Rectal smooth muscle tissue (tissue), 1 donor: ENCODE measurements around the gene NINJ1.

ENCODE experiments used
- H3K27ac ChIP-seq: one replicate; pipeline ENCODE4 v1.7.0; 2013; ENCODE audit warnings: low read depth, low read length, inconsistent platforms
- H3K27me3 ChIP-seq: one replicate; pipeline ENCODE4 v1.7.0; 2013; ENCODE audit warnings: low read length; ENCODE audit not compliant: control insufficient read depth, insufficient read depth
- H3K36me3 ChIP-seq: one replicate; pipeline ENCODE4 v1.7.0; 2013; ENCODE audit warnings: low read length; ENCODE audit not compliant: control insufficient read depth, insufficient read depth
- H3K4me1 ChIP-seq: one replicate; pipeline ENCODE4 v1.7.0; 2013; ENCODE audit warnings: low read length; ENCODE audit not compliant: control insufficient read depth, insufficient read depth
- H3K4me3 ChIP-seq: one replicate; pipeline ENCODE4 v1.7.0; 2013; ENCODE audit warnings: low read length
- H3K9ac ChIP-seq: one replicate; pipeline ENCODE4 v1.7.0; 2013; ENCODE audit warnings: low read length

Gene NINJ1

DNA sequence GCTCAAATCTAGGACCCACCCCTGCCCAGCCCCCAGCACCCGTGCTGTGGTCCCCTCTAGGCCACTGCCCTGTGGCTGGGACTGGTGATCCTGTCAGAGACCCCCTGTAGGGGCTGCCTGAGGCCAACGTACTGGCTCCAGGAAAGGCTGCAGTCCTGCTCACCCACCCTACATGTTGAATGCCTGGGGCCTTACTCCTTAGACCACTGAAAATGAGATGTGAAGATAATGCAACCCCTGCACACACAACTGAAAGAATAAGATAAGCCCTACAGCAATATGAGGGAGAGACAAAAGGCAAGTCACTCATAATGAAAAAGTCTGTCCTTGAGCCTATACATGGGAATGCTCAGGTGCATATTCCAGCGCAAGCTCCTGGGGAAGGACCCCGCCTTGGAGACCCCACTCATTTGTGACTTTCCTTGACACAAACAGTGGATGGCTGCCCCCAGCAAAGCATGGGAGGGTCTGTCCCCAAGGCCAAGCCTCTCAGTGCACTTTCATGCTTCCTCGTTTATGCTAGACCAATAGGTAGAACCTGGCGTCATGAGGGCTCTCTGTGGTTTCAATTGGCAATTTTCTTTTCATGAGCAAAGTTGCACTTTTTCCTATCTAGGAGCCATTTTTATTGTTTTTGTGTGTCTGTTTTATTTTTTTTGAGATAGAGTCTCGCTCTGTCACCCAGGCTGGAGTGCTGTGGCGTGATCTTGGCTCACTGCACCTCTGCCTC is 37.4 kb upstream of the NINJ1 start:
- no peaks in the 10 kb centered on the region for H3K27me3 ChIP-seq
- no peak overlapping the region for H3K27ac ChIP-seq
- no peaks in the 10 kb centered on the region for H3K36me3 ChIP-seq
- H3K9ac ChIP-seq = no peak overlapping the region
- H3K4me1 ChIP-seq = no peaks in the 10 kb centered on the region
- no peak overlapping the region for H3K4me3 ChIP-seq

- Histone ChIP-seq H3K27me3 (no peaks in the 10 kb centered on the region), H3K4me3 (no peak overlapping the region), H3K4me1 (no peaks in the 10 kb centered on the region), H3K36me3 (no peaks in the 10 kb centered on the region), H3K27ac (no peak overlapping the region), H3K9ac (no peak overlapping the region)
Measured at GRCh38 chr9:93170571-93170970, 36.5 kb upstream of the NINJ1 start.

DNA sequence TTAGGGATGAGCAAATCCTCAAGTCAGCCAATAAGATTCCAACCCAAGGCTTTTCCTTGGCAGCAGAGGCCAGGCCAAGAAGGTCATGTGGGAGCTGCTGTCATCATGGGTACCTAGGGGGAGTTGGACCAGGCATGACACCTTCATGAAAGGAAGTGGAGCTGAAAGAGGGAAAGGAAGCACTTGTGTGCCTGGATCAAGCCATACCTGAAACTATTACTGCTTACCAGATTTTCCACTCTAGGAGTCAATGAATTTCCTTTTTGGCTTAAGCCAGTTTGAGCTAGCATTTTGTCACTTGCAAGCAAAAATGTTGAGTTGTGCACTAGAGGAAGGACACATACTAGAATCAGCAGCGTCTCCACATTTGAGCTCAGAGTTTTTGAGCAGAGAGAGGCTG is 35.4 kb upstream of the NINJ1 start:
- H3K27ac ChIP-seq = no peak overlapping the region
- no peaks in the 10 kb centered on the region for H3K36me3 ChIP-seq
- H3K9ac ChIP-seq = no peak overlapping the region
- H3K27me3 ChIP-seq = no peaks in the 10 kb centered on the region
- no peak overlapping the region for H3K4me3 ChIP-seq
- no peaks in the 10 kb centered on the region for H3K4me1 ChIP-seq

- no peak overlapping the region for H3K4me3 ChIP-seq
- H3K9ac ChIP-seq = no peak overlapping the region
- no peak overlapping the region for H3K27ac ChIP-seq
- no peaks in the 10 kb centered on the region for H3K4me1 ChIP-seq
- no peaks in the 10 kb centered on the region for H3K36me3 ChIP-seq
- H3K27me3 ChIP-seq = no peaks in the 10 kb centered on the region
Measured at GRCh38 chr9:93168581-93168980, 34.5 kb upstream of the NINJ1 start.

DNA sequence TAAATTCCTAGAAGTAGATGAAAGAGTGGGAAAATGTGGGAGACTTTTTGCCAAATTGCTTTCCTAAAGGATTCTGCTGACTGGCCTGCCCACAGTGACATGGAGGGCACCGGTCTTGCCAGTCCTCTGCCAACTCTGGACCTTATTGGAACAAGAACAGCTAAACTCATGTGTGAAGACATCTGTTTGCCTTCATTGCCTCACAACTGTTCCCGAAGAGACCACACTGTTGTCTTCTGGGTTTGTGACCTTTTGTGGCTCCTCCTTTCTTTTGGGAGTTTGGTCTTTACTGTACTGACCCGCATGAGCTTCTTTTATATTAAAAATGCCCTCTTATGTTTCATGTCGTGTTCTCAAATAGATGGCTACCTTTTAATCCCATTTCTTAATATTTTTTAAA is 33.8 kb upstream of the NINJ1 start:
- no peaks in the 10 kb centered on the region for H3K27me3 ChIP-seq
- no peaks in the 10 kb centered on the region for H3K4me1 ChIP-seq
- H3K4me3 ChIP-seq = no peak overlapping the region
- H3K36me3 ChIP-seq = no peaks in the 10 kb centered on the region
- H3K27ac ChIP-seq = no peak overlapping the region
- no peak overlapping the region for H3K9ac ChIP-seq

GRCh38 chr9:93167185-93167584 is 33.1 kb upstream of the NINJ1 start:
- Histone ChIP-seq H3K9ac (no peak overlapping the region), H3K27ac (no peak overlapping the region), H3K4me3 (no peak overlapping the region), H3K27me3 (no peaks in the 10 kb centered on the region), H3K36me3 (no peaks in the 10 kb centered on the region), H3K4me1 (no peaks in the 10 kb centered on the region)

DNA sequence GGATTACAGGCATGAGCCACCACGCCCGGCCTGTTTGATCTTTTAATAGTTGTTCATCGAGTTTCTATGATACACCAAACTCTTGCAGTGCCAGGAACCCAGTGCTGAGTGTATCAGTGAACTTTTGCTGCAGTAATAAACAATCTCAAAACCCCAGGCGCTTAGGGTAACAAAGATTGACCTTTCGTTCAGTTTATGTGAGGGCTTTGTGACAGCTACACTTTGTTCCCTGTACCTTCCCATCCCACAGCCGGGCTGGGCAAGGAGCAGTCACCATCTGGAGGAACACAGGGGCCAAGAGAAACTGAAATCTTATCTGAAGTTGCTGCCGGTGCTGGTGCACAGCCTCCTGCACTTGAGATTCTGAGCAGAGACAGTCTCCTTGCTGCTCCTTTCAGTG is 32.6 kb upstream of the NINJ1 start:
- H3K4me3 ChIP-seq = no peak overlapping the region
- no peak overlapping the region for H3K9ac ChIP-seq
- H3K36me3 ChIP-seq = no peaks in the 10 kb centered on the region
- no peaks in the 10 kb centered on the region for H3K27me3 ChIP-seq
- H3K4me1 ChIP-seq = peaks cover 3% of the 10 kb centered on the region
- no peak overlapping the region for H3K27ac ChIP-seq

DNA sequence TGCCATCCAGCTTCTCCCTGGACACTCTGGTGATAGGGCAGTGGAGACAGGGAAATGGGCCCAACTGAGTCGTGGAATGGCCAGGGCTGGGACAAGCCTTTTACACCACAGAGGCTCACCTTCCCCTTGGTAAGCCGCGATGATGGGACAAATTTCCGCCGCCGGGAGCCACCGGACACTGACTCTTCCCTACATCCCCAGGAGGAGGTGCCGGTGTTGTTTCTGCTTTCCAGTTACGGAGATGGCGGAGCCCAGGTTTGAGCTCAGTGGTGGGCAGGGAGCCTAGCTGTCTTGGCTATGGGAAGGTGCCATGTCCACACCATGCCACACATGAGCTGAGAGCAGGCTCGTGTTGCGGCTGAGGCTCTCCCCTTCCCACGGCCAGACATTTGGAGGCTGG is 30.0 kb upstream of the NINJ1 start:
- Histone ChIP-seq H3K27ac (no peak overlapping the region), H3K4me1 (peaks cover 7% of the 10 kb centered on the region), H3K36me3 (no peaks in the 10 kb centered on the region), H3K27me3 (no peaks in the 10 kb centered on the region), H3K9ac (no peak overlapping the region), H3K4me3 (no peak overlapping the region)

DNA sequence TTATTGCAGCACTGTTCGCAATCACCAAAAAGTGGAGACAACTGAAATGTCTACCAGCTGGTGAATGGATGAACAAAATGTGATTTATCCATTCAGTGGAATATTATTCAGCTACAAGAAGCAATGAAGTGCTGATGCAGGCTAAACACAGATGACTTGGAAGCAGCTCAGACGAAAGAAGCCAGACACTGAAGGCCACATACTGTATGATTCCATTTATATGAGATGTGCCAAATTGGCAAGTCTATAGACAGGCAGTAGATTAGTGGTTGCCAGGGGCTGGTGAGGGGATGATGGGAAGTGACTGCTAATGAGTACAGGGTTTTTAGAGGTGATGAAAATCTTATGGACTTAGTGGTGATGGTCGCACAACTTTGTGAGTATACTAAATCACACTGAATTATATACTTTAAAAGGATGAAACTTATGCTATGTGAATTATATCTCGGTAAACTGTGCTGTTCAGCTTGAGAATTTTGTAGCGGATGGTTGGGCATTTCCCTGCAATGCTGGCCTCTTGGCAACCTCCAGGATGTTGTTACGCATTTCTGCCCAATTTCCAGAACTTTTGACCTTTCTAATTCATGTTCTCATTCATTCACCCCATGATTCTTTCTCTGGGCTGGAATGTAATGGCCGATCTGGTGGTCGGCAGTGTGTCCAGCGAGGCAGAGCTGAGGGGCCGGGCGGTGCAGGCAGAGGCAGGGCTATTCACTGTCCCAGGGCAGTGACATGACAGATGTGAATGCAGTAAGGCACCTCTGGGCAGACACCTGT is 27.9 kb upstream of the NINJ1 start:
- Histone ChIP-seq H3K27ac (no peak overlapping the region), H3K4me1 (peaks cover 7% of the 10 kb centered on the region), H3K36me3 (no peaks in the 10 kb centered on the region), H3K9ac (no peak overlapping the region), H3K27me3 (no peaks in the 10 kb centered on the region), H3K4me3 (no peak overlapping the region)

DNA sequence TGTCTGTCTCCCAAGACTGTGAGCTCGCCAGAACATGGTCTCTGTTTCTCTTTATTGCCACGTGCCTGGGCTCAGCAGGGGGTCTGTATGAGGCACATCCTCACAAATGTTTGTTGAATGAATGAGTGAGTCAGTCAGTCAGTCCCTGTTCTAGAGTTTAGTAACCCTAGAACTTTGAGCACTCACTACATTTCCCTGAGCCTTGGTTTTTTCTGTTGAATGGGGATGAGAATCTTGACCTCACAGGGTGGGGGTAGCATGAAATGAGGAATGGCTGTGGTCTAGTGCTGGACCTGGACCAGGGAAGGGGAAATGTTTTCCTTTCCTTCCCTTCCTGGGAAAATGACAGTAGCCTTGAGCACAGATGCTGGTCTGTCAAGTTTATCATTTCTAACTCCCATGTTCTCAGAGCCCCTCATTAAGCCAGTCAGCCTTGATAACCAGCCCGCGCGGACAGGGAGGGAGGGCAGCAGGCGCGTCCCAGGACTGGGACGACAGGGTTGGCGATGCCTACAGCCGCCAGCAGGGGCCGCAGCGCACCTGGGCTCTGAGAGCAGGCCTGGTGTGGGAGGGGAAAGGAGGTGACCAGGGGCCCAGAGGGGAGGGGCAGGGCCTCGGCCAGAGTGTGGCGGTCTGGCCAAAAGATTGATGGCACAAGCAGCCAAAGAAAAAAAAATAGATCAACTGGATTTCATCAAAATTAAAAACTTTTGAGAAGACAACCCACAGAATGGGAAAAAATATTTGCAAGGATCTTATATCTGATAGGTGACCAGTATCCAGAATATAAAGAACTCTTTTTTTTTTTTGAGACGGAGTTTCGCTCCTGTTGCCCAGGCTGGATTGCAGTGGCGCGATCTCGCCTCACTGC is 25.8 kb upstream of the NINJ1 start:
- Histone ChIP-seq H3K4me3 (no peak overlapping the region), H3K4me1 (peaks cover 7% of the 10 kb centered on the region), H3K27me3 (no peaks in the 10 kb centered on the region), H3K36me3 (no peaks in the 10 kb centered on the region), H3K9ac (no peak overlapping the region), H3K27ac (no peak overlapping the region)

- H3K4me1 ChIP-seq = peaks cover 2% of the 10 kb centered on the region
- H3K9ac ChIP-seq = no peak overlapping the region
- no peaks in the 10 kb centered on the region for H3K36me3 ChIP-seq
- no peak overlapping the region for H3K4me3 ChIP-seq
- H3K27ac ChIP-seq = no peak overlapping the region
- no peaks in the 10 kb centered on the region for H3K27me3 ChIP-seq
Measured at GRCh38 chr9:93156475-93157008, 22.5 kb upstream of the NINJ1 start.
